A673 (cell line): ENCODE data around the gene GALNT10.

Experiments used
- EZH2 ChIP-seq: fragments of 200-600 bp; sonication (generic); IDR thresholded peaks from 2 replicates; pipeline ENCODE4 v1.6.1; 2017; ENCODE audit warnings: borderline replicate concordance, low read depth, mild to moderate bottlenecking, mixed read lengths, antibody characterized with exemption, low read length; ENCODE audit not compliant: poor library complexity, severe bottlenecking
- TF ChIP-seq, protein P1 (sequence below): fragments of 300-800, 200-600 bp; sonication (generic); conservative IDR thresholded peaks from 2 replicates; pipeline ENCODE4 v1.5.1; 2017; ENCODE audit warnings: low read depth, mild to moderate bottlenecking, antibody characterized with exemption, low read length, moderate library complexity, mixed read lengths

DNA sequence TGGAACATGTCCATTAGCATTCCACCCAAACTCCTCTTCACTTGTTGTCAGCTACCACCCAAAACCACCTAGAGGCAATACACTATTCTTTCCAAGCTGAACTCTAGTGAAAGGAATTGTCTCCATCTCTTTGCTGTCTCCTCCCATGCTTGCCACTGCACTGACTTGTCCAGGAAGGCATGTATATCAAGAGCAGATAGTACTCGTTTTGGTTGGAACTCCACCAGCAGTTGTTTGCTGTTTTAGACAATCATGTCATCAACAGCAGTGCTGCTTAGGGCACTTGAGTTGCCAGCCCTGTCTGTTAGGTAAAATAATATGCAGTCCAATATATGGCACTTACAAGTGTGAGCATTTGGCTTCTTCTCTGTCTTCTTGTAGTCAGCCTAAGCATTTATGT, 175.3 kb downstream of the GALNT10 start:
- TF ChIP-seq, protein P1, sequence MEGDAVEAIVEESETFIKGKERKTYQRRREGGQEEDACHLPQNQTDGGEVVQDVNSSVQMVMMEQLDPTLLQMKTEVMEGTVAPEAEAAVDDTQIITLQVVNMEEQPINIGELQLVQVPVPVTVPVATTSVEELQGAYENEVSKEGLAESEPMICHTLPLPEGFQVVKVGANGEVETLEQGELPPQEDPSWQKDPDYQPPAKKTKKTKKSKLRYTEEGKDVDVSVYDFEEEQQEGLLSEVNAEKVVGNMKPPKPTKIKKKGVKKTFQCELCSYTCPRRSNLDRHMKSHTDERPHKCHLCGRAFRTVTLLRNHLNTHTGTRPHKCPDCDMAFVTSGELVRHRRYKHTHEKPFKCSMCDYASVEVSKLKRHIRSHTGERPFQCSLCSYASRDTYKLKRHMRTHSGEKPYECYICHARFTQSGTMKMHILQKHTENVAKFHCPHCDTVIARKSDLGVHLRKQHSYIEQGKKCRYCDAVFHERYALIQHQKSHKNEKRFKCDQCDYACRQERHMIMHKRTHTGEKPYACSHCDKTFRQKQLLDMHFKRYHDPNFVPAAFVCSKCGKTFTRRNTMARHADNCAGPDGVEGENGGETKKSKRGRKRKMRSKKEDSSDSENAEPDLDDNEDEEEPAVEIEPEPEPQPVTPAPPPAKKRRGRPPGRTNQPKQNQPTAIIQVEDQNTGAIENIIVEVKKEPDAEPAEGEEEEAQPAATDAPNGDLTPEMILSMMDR: no peak
- no peak for TF ChIP-seq EZH2
